ENCODE measurements around the gene FBXW11. TPM values are rescaled to one million over a fixed set of nuclear protein-coding genes. Genes with fewer than 3 reads are reported as not detected.
A peak's percentile ranks its signal among the peaks of the same experiment; 100 is the strongest.

Gene FBXW11
- total RNA-seq, 4 donors from 2014 or later, result 40.7 to 76.7 (median 49.1) TPM

DNA sequence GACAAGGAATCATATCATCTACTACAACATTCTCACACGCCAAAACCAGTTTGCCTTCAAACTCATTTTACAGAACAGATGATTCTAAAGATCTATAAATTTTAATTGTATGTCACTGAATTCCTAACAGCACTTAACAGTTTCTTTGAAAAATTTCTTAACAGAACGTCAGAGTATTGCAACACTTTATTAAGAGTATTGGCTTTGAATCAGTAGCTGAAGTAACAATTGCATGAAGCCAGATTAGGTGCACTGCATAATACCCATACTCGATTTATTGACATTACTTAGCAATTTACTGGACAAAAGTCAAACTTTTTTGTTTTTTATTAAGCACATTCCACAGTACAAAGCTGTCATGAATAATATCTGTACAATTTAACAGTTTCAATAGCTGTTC lies 145.1 kb downstream of the FBXW11 start:
- peaks cover 0 to 11% (median 0%) of the 10 kb centered on the region in 3 donors for H3K36me3 ChIP-seq
- no peak for DNase-seq
- no peak overlapping the region for H3K27ac ChIP-seq
- no peak for TF ChIP-seq POLR2A (IDR thresholded peaks at IDR 0.05)
- TF ChIP-seq, protein P1, sequence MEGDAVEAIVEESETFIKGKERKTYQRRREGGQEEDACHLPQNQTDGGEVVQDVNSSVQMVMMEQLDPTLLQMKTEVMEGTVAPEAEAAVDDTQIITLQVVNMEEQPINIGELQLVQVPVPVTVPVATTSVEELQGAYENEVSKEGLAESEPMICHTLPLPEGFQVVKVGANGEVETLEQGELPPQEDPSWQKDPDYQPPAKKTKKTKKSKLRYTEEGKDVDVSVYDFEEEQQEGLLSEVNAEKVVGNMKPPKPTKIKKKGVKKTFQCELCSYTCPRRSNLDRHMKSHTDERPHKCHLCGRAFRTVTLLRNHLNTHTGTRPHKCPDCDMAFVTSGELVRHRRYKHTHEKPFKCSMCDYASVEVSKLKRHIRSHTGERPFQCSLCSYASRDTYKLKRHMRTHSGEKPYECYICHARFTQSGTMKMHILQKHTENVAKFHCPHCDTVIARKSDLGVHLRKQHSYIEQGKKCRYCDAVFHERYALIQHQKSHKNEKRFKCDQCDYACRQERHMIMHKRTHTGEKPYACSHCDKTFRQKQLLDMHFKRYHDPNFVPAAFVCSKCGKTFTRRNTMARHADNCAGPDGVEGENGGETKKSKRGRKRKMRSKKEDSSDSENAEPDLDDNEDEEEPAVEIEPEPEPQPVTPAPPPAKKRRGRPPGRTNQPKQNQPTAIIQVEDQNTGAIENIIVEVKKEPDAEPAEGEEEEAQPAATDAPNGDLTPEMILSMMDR (IDR thresholded peaks at IDR 0.05), result no peak
- H3K4me1 ChIP-seq, result no peaks in the 10 kb centered on the region
- no peaks in the 10 kb centered on the region for H3K27me3 ChIP-seq
- no peak overlapping the region for H3K4me3 ChIP-seq
- no peaks in the 10 kb centered on the region for H3K9me3 ChIP-seq

DNA sequence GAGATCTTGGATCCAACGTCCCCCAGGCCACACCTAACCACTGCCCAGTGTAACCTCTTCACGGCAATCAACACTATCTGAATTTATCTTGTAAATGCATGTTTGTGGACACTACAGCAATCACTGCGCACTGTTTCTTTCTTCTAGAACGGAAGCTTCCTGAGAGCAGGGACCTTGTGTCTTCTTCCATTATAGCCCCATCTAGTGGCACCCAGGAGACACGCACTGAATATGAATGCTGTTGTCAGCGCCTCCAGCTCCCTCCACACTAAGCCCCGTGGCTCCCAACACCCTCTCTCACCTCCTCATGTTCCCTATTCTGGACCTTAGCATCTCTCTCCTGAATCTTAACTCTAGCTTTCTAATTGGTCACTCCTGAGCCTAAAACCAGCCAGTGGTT lies 148.1 kb downstream of the FBXW11 start:
- H3K4me3 ChIP-seq, result no peak overlapping the region
- TF ChIP-seq POLR2A (IDR thresholded peaks at IDR 0.05), result no peak
- TF ChIP-seq, protein P1 (IDR thresholded peaks at IDR 0.05), result peak in 3 of 6 experiments; percentile 24 to 36 (median 26)
- DNase-seq, result no peak
- no peaks in the 10 kb centered on the region for H3K27me3 ChIP-seq
- no peak overlapping the region for H3K27ac ChIP-seq
- no peaks in the 10 kb centered on the region for H3K9me3 ChIP-seq
- no peaks in the 10 kb centered on the region for H3K4me1 ChIP-seq
- H3K36me3 ChIP-seq, result peaks cover 0 to 4% (median 0%) of the 10 kb centered on the region in 3 donors

DNA sequence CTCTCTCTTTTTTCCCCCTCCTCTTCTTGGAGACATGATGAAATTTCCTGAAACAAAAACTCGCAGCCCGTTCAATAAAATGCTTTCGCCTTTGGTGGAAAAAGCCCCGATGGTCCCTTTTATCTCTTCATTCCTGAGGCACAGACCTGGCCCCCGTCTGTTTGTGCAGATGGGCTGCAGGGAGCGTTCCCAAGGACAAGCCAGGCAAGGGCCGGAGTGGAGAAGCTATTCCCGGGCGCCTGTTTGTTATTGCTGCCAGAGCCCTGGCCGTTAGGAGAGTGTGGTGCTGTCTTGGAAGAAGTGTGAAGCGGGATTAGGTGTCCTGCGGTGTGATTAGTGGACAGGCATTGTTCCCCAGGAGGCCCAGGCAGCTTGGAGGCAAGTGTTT lies 149.0 kb downstream of the FBXW11 start:
- Histone ChIP-seq H3K36me3 (peaks cover 0 to under 1% (median 0%) of the 10 kb centered on the region in 3 donors), H3K27ac (no peak overlapping the region), H3K27me3 (no peaks in the 10 kb centered on the region), H3K4me1 (no peaks in the 10 kb centered on the region), H3K4me3 (no peak overlapping the region), H3K9me3 (no peaks in the 10 kb centered on the region)
- TF ChIP-seq, protein P1 (IDR thresholded peaks at IDR 0.05), result no peak
- no peak for TF ChIP-seq POLR2A (IDR thresholded peaks at IDR 0.05)
- no peak for DNase-seq

GRCh38 chr5:171855798-171856763 lies 150.4 kb downstream of the FBXW11 start:
- no peaks in the 10 kb centered on the region for H3K36me3 ChIP-seq

DNA sequence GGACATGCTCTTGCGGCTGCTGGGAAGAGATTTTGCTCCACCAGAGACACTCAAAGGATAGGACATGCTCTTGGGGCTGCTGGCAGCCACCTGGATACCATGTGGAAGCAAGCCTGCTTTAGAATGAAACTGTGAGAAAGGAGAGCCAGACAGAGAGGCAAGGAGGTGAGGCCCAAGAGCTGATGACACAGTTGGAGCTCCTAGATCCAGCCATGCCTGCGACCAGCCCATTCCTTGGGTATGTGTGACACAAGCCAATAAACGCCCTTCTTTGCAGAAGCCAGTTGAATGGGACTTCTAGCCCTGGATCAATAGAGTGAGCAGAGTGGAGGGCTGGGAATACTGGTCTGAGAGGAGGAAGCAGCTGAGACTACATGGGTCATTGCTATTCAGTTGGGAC lies 151.2 kb downstream of the FBXW11 start:
- Histone ChIP-seq H3K27ac (no peak overlapping the region), H3K4me3 (no peak overlapping the region), H3K4me1 (no peaks in the 10 kb centered on the region), H3K27me3 (no peaks in the 10 kb centered on the region), H3K36me3 (no peaks in the 10 kb centered on the region), H3K9me3 (no peaks in the 10 kb centered on the region)
- TF ChIP-seq, protein P1 (IDR thresholded peaks at IDR 0.05), result no peak
- TF ChIP-seq POLR2A (IDR thresholded peaks at IDR 0.05), result no peak
- no peak for DNase-seq

More at GRCh38 chr5:171855798-171856763, 150.4 kb downstream of the FBXW11 start:
- no peaks in the 10 kb centered on the region for H3K9me3 ChIP-seq
- H3K4me3 ChIP-seq, result no peak overlapping the region
- DNase-seq, result no peak
- no peak overlapping the region for H3K27ac ChIP-seq
- no peak for TF ChIP-seq POLR2A (IDR thresholded peaks at IDR 0.05)
- TF ChIP-seq, protein P1 (IDR thresholded peaks at IDR 0.05), result no peak
- H3K27me3 ChIP-seq, result no peaks in the 10 kb centered on the region
- no peaks in the 10 kb centered on the region for H3K4me1 ChIP-seq
